ENCODE results near the gene TNS3.

GRCh38 chr7:47256016-47256415 lies 325.9 kb downstream of the TNS3 start:
- TF ChIP-seq BACH1 (IDR thresholded peaks at IDR 0.05; ENCODE audit: borderline replicate concordance) = no peak
- TF ChIP-seq POLR2A (IDR thresholded peaks at IDR 0.05; ENCODE audit: low read depth, low read length) = no peak
- no peak for TF ChIP-seq CTCF (IDR thresholded peaks at IDR 0.05 in 2 of 3, conservative IDR thresholded peaks at IDR 0.05 in 1 of 3; ENCODE audit: control insufficient read depth in 2 of 3, extremely low read depth in 1 of 3, insufficient read depth in 1 of 3, low read depth in 3 of 3, low read length in 3 of 3)
- TF ChIP-seq ASH2L (IDR thresholded peaks at IDR 0.05; ENCODE audit: borderline replicate concordance, low read depth) = no peak
- TF ChIP-seq SIN3A (IDR thresholded peaks at IDR 0.05; ENCODE audit: low read depth, low read length) = no peak
- TF ChIP-seq EP300 (IDR thresholded peaks at IDR 0.05; ENCODE audit: borderline replicate concordance in 1 of 2, control insufficient read depth in 1 of 2, low read depth in 2 of 2, low read length in 2 of 2) = no peak
- TF ChIP-seq CBFB (IDR thresholded peaks at IDR 0.05; ENCODE audit: low read depth) = no peak

Data from GM12878 (cell line).